ENCODE data around the gene OLIG1.

OLIG1 gene

GRCh38 chr21:33031152-33031911, 38.6 kb upstream of the OLIG1 start:
- no peak for DNase-seq

- no peak for DNase-seq
Observed at GRCh38 chr21:33032434-33033047, 37.4 kb upstream of the OLIG1 start.

- no peak for DNase-seq
Observed at GRCh38 chr21:33033094-33033951, 36.6 kb upstream of the OLIG1 start.

- DNase-seq = no peak
Observed at GRCh38 chr21:33033961-33034413, 36.0 kb upstream of the OLIG1 start.

- DNase-seq = no peak
Observed at GRCh38 chr21:33035147-33035546, 34.8 kb upstream of the OLIG1 start.

GRCh38 chr21:33036430-33037162, 33.3 kb upstream of the OLIG1 start:
- DNase-seq = no peak

- DNase-seq = no peak
Observed at GRCh38 chr21:33037501-33037900, 32.4 kb upstream of the OLIG1 start.

- no peak for DNase-seq
Observed at GRCh38 chr21:33039536-33039935, 30.4 kb upstream of the OLIG1 start.

GRCh38 chr21:33040215-33040614, 29.7 kb upstream of the OLIG1 start:
- no peak for DNase-seq

- DNase-seq = no peak
Observed at GRCh38 chr21:33041981-33042380, 28.0 kb upstream of the OLIG1 start.

GRCh38 chr21:33042812-33043211, 27.1 kb upstream of the OLIG1 start:
- no peak for DNase-seq

- no peak for DNase-seq
Observed at GRCh38 chr21:33046455-33046854, 23.5 kb upstream of the OLIG1 start.

GRCh38 chr21:33047231-33047630, 22.7 kb upstream of the OLIG1 start:
- DNase-seq = no peak

- no peak for DNase-seq
Observed at GRCh38 chr21:33051925-33052324, 18.0 kb upstream of the OLIG1 start.

GRCh38 chr21:33053951-33054350, 16.0 kb upstream of the OLIG1 start:
- no peak for DNase-seq

GRCh38 chr21:33055991-33056390, 13.9 kb upstream of the OLIG1 start:
- no peak for DNase-seq

GRCh38 chr21:33057385-33057940, 12.5 kb upstream of the OLIG1 start:
- DNase-seq = no peak

- DNase-seq = no peak
Observed at GRCh38 chr21:33058527-33058926, 11.4 kb upstream of the OLIG1 start.

GRCh38 chr21:33058957-33059356, 11.0 kb upstream of the OLIG1 start:
- no peak for DNase-seq

GRCh38 chr21:33059380-33059841, 10.5 kb upstream of the OLIG1 start:
- no peak for DNase-seq

GRCh38 chr21:33061233-33061632, 8.7 kb upstream of the OLIG1 start:
- DNase-seq = no peak

- no peak for DNase-seq
Observed at GRCh38 chr21:33063375-33063883, 6.5 kb upstream of the OLIG1 start.

All from activated CD4-positive, alpha-beta T cell treated with anti-CD3 and anti-CD28 coated beads, Interleukin-2, amount 50 U/mL, for 48 hours (primary cell).